Lung (tissue), 12 donors: ENCODE results near the gene INO80. TPM values are rescaled to one million over a fixed set of nuclear protein-coding genes. Genes with fewer than 3 reads are reported as not detected.

Source experiments
- ATAC-seq: fragments of 200-7000 bp; cut with Tn5 transposase; one replicate; pipeline ENCODE4 v1.9.1; 2020; ENCODE audit warnings: moderate number of reproducible peaks; ENCODE audit not compliant: insufficient read depth, low FRiP score
- DNase-seq, 3 donors: peaks; one replicate each; pipeline ENCODE4 v3.0.0-alpha.2; 2013 to 2017
- H3K27ac ChIP-seq, 2 donors: one replicate each; pipeline ENCODE4 v1.5.1; 2013; ENCODE audit warnings: mild to moderate bottlenecking in 2 of 2, moderate library complexity in 2 of 2, control low read depth in 1 of 2, inconsistent platforms in 1 of 2, low read depth in 1 of 2, low read length in 1 of 2
- H3K27me3 ChIP-seq, 3 donors: one replicate each; pipeline ENCODE4 v1.5.1; 2013; ENCODE audit warnings: low read length in 2 of 3; ENCODE audit not compliant: control insufficient read depth in 3 of 3, insufficient read depth in 3 of 3
- H3K36me3 ChIP-seq, 4 donors: one replicate each; pipeline ENCODE4 v1.5.1; 2013; ENCODE audit warnings: low read length in 4 of 4, mild to moderate bottlenecking in 1 of 4, moderate library complexity in 1 of 4; ENCODE audit not compliant: control insufficient read depth in 4 of 4, insufficient read depth in 4 of 4
- H3K4me1 ChIP-seq, 5 donors: one replicate each; pipeline ENCODE4 v1.5.1; 2013; ENCODE audit warnings: low read length in 5 of 5, mild to moderate bottlenecking in 2 of 5, moderate library complexity in 1 of 5; ENCODE audit not compliant: control insufficient read depth in 5 of 5, insufficient read depth in 5 of 5
- H3K4me3 ChIP-seq: one replicate; pipeline ENCODE4 v1.5.1; 2013; ENCODE audit warnings: mild to moderate bottlenecking, control low read depth, moderate library complexity
- H3K9ac ChIP-seq, 2 donors: one replicate each; pipeline ENCODE4 v1.5.1; 2013; ENCODE audit warnings: low read length in 2 of 2, control low read depth in 1 of 2; ENCODE audit not compliant: insufficient read depth in 1 of 2
- H3K9me3 ChIP-seq, 4 donors: one replicate each; pipeline ENCODE4 v1.5.1; 2013; ENCODE audit warnings: low read length in 3 of 4, mild to moderate bottlenecking in 1 of 4, moderate library complexity in 1 of 4; ENCODE audit not compliant: control insufficient read depth in 4 of 4, insufficient read depth in 3 of 4
- WGBS, 2 donors: extraction: QIAGEN DNeasy Blood & Tissue Kit; methylation state at CpG; one replicate each; pipeline ENCODE4 v1.1.7; 2013; 5-methylcytosine and 5-hydroxymethylcytosine counted together
- polyA plus RNA-seq, 2 donors: library from polyadenylated mRNA; stranded (reverse); fragments of 200-250 nt; gene quantifications; one replicate each; pipeline ENCODE4 v1.2.1, GENCODE V29; 2013
- total RNA-seq, 2 donors: library from RNA; depleted of rRNA in 1 of 2; stranded (reverse); fragments of >200 nt in 1 of 2; gene quantifications; one replicate each; pipeline ENCODE4 v1.2.1, GENCODE V29; 2014 to 2021
- TF ChIP-seq, protein P1 (sequence below): IDR thresholded peaks from 2 replicates; pipeline ENCODE4 v1.5.1; 2012; ENCODE audit warnings: mild to moderate bottlenecking; ENCODE audit errors: control extremely low read depth, extremely low read depth
- donor health status: control.
- donor health status: control.
- donor health status: Bipolar disorder and iron deficiency.
- donor health status: healthy.
- donor health status: DM: yes; HTN: yes; CAD: no.

Gene INO80
- total and polyA plus RNA-seq, 4 donors, result 8.0 to 50.1 (median 22.9) TPM

DNA sequence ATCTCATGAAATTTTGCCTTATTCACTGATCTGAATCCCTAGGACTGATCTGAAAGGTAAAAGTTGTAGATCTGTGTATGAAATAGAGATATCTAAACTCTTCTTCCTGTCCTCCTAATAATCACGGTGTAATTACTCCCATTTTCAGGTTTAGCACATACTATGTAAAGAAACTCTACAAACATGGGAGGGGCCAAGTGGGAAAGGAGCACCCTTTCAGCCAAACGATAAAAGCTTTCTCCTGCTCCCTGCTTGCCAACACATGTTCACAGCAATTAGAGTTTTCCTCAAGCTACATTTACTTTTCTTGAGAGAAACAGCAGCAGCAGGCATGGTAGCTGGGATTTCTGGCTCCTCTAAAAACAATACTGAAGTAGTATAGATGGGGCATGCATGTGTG is 91.2 kb downstream of the INO80 start:
- TF ChIP-seq, protein P1, sequence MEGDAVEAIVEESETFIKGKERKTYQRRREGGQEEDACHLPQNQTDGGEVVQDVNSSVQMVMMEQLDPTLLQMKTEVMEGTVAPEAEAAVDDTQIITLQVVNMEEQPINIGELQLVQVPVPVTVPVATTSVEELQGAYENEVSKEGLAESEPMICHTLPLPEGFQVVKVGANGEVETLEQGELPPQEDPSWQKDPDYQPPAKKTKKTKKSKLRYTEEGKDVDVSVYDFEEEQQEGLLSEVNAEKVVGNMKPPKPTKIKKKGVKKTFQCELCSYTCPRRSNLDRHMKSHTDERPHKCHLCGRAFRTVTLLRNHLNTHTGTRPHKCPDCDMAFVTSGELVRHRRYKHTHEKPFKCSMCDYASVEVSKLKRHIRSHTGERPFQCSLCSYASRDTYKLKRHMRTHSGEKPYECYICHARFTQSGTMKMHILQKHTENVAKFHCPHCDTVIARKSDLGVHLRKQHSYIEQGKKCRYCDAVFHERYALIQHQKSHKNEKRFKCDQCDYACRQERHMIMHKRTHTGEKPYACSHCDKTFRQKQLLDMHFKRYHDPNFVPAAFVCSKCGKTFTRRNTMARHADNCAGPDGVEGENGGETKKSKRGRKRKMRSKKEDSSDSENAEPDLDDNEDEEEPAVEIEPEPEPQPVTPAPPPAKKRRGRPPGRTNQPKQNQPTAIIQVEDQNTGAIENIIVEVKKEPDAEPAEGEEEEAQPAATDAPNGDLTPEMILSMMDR, result no peak
- Histone ChIP-seq H3K4me1 (peaks cover 4 to 42% (median 6%) of the 10 kb centered on the region in 5 donors), H3K9ac (no peak overlapping the region), H3K36me3 (peaks cover 3 to 19% (median 8%) of the 10 kb centered on the region in 4 donors), H3K27me3 (no peaks in the 10 kb centered on the region), H3K9me3 (no peaks in the 10 kb centered on the region), H3K4me3 (no peak overlapping the region), H3K27ac (no peak overlapping the region)
- WGBS, 2 donors, result 45 to 87% methylated on average over 2 of the region's 2 CpGs
- no peak for ATAC-seq
- DNase-seq, result peak in 1 of 3 donors; percentile 9

DNA sequence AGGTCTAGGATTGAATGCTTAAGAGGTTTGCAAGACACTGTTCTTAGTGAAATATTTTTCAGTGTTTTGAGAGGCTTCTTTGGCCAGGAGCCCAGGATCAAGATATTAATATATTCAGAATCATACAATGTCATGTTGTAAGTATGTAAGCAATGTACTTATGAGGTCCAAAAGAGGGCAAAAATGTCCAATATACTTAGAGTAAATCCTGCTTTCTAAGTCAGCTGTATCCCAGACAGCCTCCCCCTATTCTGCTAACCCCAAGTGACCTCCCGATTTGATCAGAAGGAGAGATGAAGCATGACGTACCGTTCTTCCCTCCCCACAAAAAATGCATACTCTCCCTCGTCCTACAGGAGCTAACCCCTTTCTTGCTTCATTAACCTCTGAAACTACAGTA is 91.9 kb downstream of the INO80 start:
- H3K27ac ChIP-seq, result peak overlapping the region in 1 of 2 donors; percentile 21
- 53 to 76% methylated on average over 4 of the region's 4 CpGs for WGBS, 2 donors
- no peak for ATAC-seq
- peak; percentile 25 to 83 (median 81) for DNase-seq
- H3K4me1 ChIP-seq, result peaks cover 4 to 45% (median 6%) of the 10 kb centered on the region in 5 donors
- H3K4me3 ChIP-seq, result no peak overlapping the region
- H3K9me3 ChIP-seq, result no peaks in the 10 kb centered on the region
- peaks cover 3 to 21% (median 11%) of the 10 kb centered on the region in 4 donors for H3K36me3 ChIP-seq
- peak overlapping the region in 1 of 2 donors; percentile 56 for H3K9ac ChIP-seq
- TF ChIP-seq, protein P1, result no peak
- H3K27me3 ChIP-seq, result no peaks in the 10 kb centered on the region

DNA sequence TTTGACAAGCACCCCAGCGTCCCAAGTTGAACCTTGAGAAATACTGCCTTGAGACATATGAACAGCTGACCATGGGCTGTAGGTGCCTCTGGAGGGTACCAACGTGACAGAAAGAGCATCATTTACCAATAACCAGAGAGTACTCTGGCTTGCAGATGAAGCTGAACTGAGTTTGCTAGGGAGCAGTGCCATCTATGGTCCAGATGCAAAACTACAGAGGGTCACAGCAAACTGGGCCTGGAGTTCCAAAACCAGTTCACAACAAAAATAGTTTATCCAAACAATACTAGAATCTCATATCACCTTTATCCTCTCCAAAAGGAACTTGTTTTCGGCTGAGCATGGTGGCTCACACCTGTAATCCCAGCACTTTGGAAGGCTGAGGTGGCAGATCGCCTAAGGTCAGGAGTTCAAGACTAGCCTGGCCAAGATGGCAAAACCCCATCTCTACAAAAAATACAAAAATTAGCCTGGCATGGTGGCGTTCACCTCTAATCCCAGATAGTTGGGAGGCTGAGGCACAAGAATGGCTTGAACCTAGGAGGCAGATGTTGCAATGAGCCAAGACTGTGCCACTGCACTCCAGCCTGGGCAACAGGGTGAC is 93.5 kb downstream of the INO80 start:
- H3K27me3 ChIP-seq, result no peaks in the 10 kb centered on the region
- H3K4me1 ChIP-seq, result peaks cover 4 to 61% (median 14%) of the 10 kb centered on the region in 5 donors
- TF ChIP-seq, protein P1, result peak; percentile 63
- no peak overlapping the region for H3K9ac ChIP-seq
- no peak for ATAC-seq
- peaks cover 3 to 19% (median 12%) of the 10 kb centered on the region in 4 donors for H3K36me3 ChIP-seq
- peak; percentile 65 to 84 (median 73) for DNase-seq
- H3K27ac ChIP-seq, result no peak overlapping the region
- H3K9me3 ChIP-seq, result no peaks in the 10 kb centered on the region
- H3K4me3 ChIP-seq, result no peak overlapping the region
- 49 to 66% methylated on average over 5 of the region's 5 CpGs for WGBS, 2 donors
